ENCODE measurements around the gene RHBDL2.

RHBDL2 gene

DNA sequence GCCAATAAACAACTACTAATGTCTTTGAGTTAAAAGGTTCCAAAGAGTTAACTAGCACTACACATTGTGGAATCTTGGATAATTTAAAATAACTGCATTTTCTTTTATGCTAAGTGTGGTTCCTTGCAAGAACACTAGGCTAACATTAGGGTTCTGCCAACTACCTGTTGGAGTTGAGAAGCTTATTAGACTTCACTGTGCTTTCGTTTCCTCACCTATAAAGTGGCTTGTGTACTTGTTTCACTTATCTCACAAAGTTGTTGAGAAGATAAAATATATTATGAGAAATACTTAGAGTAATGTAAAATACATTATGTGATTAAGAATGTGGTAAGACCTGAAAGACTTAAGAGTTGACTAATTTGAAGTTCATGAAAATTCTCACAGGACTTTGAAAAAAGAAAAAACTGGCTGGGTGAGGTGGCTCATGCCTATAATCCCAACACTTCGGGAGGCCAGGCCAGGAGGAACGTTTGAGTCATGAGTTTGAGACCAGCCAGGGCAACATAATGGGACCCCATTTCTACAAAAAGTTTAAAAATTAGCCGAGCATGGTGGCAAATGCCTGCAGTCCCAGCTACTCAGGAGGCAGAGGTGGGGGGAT, 76.4 kb downstream of the RHBDL2 start:
- TF ChIP-seq, protein P1, sequence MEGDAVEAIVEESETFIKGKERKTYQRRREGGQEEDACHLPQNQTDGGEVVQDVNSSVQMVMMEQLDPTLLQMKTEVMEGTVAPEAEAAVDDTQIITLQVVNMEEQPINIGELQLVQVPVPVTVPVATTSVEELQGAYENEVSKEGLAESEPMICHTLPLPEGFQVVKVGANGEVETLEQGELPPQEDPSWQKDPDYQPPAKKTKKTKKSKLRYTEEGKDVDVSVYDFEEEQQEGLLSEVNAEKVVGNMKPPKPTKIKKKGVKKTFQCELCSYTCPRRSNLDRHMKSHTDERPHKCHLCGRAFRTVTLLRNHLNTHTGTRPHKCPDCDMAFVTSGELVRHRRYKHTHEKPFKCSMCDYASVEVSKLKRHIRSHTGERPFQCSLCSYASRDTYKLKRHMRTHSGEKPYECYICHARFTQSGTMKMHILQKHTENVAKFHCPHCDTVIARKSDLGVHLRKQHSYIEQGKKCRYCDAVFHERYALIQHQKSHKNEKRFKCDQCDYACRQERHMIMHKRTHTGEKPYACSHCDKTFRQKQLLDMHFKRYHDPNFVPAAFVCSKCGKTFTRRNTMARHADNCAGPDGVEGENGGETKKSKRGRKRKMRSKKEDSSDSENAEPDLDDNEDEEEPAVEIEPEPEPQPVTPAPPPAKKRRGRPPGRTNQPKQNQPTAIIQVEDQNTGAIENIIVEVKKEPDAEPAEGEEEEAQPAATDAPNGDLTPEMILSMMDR (conservative IDR thresholded peaks at IDR 0.05; ENCODE audit: low read depth, low read length): no peak

DNA sequence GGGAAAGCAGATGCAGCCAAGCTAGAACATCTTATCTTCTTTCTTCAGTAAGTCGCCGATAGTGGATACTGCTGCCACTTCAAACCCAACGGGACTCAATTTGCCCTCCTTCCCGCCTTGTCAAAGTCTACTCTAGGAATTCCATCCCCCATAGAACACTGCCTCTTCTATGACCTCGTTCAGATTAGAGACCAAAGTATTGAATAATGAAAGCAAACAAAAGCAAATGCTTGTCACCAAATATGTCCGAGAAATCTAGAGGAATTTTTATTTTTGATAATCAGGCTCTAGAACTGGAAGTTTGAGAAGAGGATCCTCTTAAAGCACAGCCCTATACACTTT, 81.2 kb downstream of the RHBDL2 start:
- Histone ChIP-seq H3K4me1 (ENCODE audit: low read depth, poor library complexity, severe bottlenecking) (peaks cover 23% of the 10 kb centered on the region), H3K27me3 (ENCODE audit: insufficient read depth, low read depth) (no peaks in the 10 kb centered on the region), H3K4me3 (IDR thresholded peaks at IDR 0.05; ENCODE audit: insufficient read depth, low read depth, low read length) (no peak overlapping the region), H3K36me3 (ENCODE audit: insufficient read depth) (no peaks in the 10 kb centered on the region), H2AFZ (ENCODE audit: low read depth) (peak overlapping the region; percentile 92), H3K79me2 (ENCODE audit: insufficient read depth, low read depth) (peaks cover 11% of the 10 kb centered on the region; the same call in 1 of the 2 replicates), H3K27ac (no peak overlapping the region), H3K9ac (no peak overlapping the region; the same call in 1 of the 2 replicates), H4K20me1 (ENCODE audit: insufficient read depth) (no peaks in the 10 kb centered on the region), H3K4me2 (peak overlapping the region; percentile 97)
- TF ChIP-seq, protein P1 (conservative IDR thresholded peaks at IDR 0.05; ENCODE audit: low read depth, low read length): no peak

More for the DNA sequence above, 76.4 kb downstream of the RHBDL2 start:
- Histone ChIP-seq H3K36me3 (ENCODE audit: insufficient read depth) (no peaks in the 10 kb centered on the region), H2AFZ (ENCODE audit: low read depth) (no peak overlapping the region), H3K4me3 (IDR thresholded peaks at IDR 0.05; ENCODE audit: insufficient read depth, low read depth, low read length) (no peak overlapping the region), H3K4me2 (no peak overlapping the region), H4K20me1 (ENCODE audit: insufficient read depth) (no peaks in the 10 kb centered on the region), H3K27ac (no peak overlapping the region), H3K27me3 (ENCODE audit: insufficient read depth, low read depth) (no peaks in the 10 kb centered on the region), H3K79me2 (ENCODE audit: insufficient read depth, low read depth) (no peaks in the 10 kb centered on the region), H3K9ac (no peak overlapping the region), H3K4me1 (ENCODE audit: low read depth, poor library complexity, severe bottlenecking) (peaks cover 7% of the 10 kb centered on the region)

DNA sequence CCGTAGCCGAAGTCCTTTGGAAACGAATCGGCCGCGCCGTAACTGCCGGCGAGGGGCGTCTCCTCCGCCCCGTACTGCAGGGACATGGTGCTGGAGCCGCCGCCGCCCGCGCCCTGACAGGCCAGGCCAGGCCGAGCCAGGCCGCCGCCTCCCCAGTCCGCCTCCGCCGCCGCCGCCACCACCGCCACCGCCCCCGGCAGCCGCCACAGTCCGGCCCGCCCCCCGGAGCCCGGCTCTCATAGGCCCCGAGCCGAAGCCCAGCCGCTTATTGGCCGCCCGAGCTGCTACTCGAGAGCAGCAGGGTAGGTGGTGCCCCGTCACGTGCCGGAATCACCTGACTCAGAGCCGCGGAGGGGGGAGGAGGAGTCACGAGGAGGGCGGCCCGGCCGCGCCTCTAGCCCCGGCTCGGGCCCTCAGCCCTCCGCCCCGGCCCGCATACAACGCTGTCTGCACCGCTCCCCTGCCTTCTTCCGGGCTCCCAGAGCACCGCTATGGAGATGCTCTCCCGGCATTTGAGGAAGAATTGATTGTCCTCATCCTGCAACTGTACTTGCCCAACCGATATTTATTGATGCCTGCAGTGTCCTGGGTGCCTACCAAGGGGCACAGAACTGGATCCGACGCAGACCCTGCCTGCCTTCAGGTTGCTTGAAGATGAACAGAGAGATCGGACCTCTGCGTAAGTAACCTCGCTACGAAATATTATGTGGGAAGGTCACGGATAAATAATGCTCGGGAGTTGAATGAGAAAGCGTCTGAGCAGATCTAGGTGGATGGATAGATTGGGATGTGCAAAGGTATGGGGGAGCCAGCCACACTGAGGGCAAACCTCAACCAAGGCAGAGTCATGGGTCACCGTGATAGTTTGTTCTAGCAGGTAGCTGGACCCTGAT, 81.8 kb downstream of the RHBDL2 start, which contains the start of gene RRAGC:
Gene RRAGC, minus strand, starts transcription at position 212 of the 893 bp plus-strand sequence. Its CDS starts 126 bp downstream, at position 86.
- Histone ChIP-seq H3K4me2 (peak within 1 kb of the TSS; percentile 97), H3K27ac (peak within 1 kb of the TSS; percentile 9; the same call in 1 of the 2 replicates), H3K4me1 (ENCODE audit: low read depth, poor library complexity, severe bottlenecking) (peaks cover 23% of the 10 kb centered on the region), H3K36me3 (ENCODE audit: insufficient read depth) (no peaks in the 10 kb centered on the region), H2AFZ (ENCODE audit: low read depth) (peak within 1 kb of the TSS; percentile 92), H3K4me3 (IDR thresholded peaks at IDR 0.05; ENCODE audit: insufficient read depth, low read depth, low read length) (peak within 1 kb of the TSS; percentile 76), H3K27me3 (ENCODE audit: insufficient read depth, low read depth) (no peaks in the 10 kb centered on the region), H3K9ac (peak within 1 kb of the TSS; percentile 38; the same call in 1 of the 2 replicates), H3K79me2 (ENCODE audit: insufficient read depth, low read depth) (peaks cover 11% of the 10 kb centered on the region; the same call in 1 of the 2 replicates), H4K20me1 (ENCODE audit: insufficient read depth) (no peaks in the 10 kb centered on the region)
- TF ChIP-seq, protein P1 (conservative IDR thresholded peaks at IDR 0.05; ENCODE audit: low read depth, low read length): no peak

DNA sequence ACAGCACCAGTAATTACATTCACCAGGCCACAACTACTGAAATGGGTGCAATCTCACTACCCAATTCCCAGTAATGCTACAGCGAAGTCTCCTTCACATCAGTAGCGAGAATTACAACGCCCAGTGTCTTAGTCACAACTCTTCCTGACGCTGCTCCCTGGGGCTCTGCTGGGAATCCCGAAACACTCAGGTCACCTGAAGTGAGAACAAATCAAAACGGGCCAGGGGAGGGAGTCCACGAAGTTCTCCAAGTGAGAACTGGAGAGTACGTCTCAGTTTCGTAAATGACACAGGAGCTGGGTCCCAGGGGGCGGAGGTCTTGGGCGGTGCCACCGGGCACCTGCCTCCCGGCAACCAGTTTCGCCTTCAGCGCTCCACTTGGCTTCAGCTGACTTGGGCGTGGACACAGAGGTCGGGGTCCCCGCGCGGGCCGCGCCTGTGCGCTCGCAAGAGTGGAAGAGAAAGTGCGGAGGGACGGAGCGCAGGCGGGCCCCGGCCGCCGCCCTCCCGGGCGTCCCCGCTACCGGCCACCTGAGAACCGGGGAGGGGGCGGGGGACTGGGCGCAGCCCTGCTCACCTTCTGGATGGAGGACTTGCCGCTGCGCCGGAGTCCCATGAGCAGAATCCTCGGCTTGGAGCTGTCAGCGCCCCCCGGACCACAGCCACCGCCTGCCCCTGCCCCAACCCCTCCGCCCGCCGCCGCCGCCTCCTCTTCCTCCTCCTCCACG, 82.6 kb downstream of the RHBDL2 start:
- peak overlapping the region; percentile 43; the same call in 1 of the 2 replicates for H2AFZ ChIP-seq (ENCODE audit: low read depth)
- TF ChIP-seq, protein P1 (conservative IDR thresholded peaks at IDR 0.05; ENCODE audit: low read depth, low read length): no peak
- no peaks in the 10 kb centered on the region for H3K36me3 ChIP-seq (ENCODE audit: insufficient read depth)

More for the DNA sequence above, 82.6 kb downstream of the RHBDL2 start:
- peak overlapping the region; percentile 76 for H3K4me3 ChIP-seq (IDR thresholded peaks at IDR 0.05; ENCODE audit: insufficient read depth, low read depth, low read length)
- no peaks in the 10 kb centered on the region for H3K27me3 ChIP-seq (ENCODE audit: insufficient read depth, low read depth)
- peak overlapping the region; percentile 26; the same call in 1 of the 2 replicates for H3K9ac ChIP-seq
- H3K4me1 ChIP-seq (ENCODE audit: low read depth, poor library complexity, severe bottlenecking): peaks cover 23% of the 10 kb centered on the region
- H3K79me2 ChIP-seq (ENCODE audit: insufficient read depth, low read depth): peaks cover 11% of the 10 kb centered on the region; the same call in 1 of the 2 replicates
- H3K4me2 ChIP-seq: peak overlapping the region; percentile 69
- H3K27ac ChIP-seq: peak overlapping the region; percentile 9; the same call in 1 of the 2 replicates
- no peaks in the 10 kb centered on the region for H4K20me1 ChIP-seq (ENCODE audit: insufficient read depth)

All from KMS-11 (cell line).